Astrocyte of the hippocampus (primary cell): Measurements from ENCODE around the gene ARAF.
A peak's percentile ranks its signal among the peaks of the same experiment; 100 is the strongest.
"Not testable (repeated sequence)": the region's sequence is repeated elsewhere in the genome, so short reads cannot be mapped to it uniquely, and the experiment has no call there.

Experiments used
- DNase-seq: peaks from one replicate; pipeline ENCODE4 v3.0.0; 2011; ENCODE audit warnings: low read depth, low spot score

Gene ARAF

DNA sequence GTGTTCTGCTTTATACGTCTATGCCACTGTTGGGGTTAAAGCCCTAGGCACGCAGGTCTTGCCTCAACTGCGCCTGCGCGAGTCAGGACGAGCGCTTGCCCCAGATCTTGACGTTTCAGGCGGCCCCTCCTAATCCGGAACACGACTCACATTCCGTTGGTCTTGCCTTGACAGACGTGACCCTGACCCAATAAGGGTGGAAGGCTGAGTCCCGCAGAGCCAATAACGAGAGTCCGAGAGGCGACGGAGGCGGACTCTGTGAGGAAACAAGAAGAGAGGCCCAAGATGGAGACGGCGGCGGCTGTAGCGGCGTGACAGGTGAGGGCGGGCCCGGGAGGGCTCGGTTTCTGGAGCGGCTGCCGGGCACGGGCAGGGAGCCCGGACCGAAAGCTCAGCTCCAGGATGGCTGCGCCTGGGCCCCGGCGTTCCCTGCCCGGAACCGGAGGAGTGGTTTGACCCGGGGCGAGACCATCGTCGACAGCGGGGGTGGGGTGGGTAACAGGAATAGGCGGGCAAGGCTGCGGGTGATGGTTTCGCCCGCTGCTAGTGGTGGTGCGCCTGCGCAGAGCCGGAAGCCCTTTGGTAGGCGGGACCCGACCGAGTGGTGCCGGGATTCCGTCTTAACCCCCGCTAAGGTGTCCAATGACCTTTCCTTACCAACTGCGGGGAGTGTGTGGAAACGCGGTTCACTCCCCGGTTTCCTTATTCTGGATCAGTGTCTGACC, at the start of gene ARAF:
TSS of gene ARAF (plus strand) at position 272 of the 725 bp plus-strand sequence. CDS start 1,763 bp downstream, outside the sequence.
- DNase-seq: peak; percentile 98

GRCh38 chrX:47512383-47512782, 48.6 kb upstream of the ARAF start:
- DNase-seq: not testable (repeated sequence)

DNA sequence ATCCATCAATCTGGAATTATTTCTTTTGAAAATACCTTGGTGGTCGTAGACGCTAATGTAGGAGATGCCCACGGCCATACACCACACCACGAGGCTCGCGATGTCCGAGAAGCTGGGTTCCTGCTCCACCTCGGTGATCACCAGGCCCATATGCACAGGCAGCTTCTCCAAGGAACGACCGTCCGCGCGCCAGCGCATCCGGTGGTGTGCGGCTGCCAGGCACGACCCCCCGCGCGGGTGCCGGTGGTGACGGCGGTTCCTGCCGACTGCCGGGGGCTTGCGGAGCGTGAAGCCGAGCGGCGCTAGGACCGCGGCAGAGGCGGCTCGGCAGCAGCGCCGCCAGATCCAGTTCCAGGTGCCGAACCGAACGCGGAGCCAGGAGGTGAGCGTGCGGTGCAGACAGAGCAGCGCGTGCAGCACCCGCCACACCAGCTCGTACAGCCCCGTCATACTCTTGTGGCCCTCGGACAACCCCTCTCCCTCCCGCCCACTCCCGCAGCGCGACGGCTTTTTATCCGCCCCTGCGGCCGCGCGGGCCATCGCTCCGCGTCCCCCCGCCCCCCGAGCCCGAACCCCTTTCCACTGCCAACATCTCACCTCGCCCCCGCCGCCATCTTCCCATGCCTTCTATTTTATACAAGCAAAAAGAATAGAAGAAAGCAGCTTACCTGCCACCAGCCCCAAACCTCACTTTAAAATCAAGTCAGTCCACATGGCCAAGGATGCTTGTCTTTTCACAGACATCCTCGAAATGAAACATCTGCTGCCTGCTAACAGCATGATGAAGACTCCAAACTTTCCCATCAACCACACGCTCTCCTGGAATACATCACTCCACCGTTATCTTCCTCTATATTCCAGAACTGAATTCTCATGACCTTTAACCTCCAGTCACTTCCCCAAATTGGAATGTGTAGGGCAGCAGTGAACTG, 47.7 kb upstream of the ARAF start:
- DNase-seq: peak; percentile 19

DNA sequence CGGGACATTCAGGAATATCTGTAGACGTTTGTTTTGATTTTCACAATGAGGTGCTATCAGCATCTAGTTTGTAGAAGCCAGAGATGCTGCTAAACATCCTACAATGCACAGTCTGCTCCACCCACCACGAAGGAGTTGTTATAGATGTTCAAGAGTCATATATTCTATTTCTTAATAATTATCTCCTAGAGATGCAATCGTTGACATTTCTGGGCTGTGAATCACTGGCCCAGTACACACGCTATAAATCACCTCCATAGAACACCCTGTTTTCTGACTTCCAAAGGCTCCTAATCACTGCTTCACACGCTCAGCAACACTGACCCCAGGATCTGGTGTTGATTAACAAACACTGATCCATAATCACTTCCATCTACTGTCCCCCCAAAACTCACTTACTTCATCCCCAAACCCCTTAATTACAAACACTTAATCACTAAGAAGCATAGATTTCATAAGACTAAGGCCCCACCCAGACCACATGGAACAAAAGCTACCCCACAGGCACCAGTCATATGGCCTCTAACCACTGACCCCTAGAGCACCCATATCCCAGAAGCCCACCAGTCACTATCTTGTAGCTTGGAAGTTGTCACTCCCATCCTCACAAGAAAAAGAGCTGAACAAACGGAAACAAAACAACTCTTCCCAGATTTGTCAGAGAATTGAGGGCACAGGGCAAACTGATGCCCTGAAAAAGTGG, 46.3 kb upstream of the ARAF start:
- DNase-seq: no peak

DNA sequence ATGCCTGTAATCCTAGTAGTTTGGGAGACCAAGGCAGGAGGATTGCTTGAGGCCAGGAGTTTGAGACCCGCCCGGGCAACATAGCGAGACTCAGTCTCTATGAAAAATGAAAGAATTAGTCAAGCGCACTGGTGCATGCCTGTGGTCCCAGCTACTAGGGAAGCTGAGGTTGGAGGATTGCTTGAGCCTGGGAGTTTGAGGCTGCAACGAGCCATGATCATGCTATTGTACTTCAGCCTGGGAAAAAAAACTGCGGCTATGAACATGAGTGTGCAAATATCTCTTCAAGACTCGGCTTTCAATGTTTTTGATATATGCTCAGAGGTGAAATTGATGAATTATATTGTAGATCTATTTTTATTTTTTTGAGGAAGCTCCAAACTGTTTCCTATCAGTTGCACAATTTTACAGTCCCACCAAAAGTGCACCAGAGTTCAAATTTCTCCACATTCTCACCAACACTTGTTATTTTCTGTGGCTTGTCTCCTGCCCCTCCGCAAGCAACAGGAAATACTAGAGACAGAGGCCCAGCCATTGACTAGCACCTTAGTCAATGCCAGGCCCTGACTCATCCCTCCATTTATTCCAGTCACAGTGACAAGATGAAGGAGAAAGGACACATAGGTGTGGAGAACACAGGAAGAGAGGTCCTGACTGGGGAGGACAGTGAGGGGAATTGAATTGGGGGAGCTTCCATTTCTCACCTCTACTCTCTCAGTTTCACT, 44.9 kb upstream of the ARAF start:
- DNase-seq: peak; percentile 36

DNA sequence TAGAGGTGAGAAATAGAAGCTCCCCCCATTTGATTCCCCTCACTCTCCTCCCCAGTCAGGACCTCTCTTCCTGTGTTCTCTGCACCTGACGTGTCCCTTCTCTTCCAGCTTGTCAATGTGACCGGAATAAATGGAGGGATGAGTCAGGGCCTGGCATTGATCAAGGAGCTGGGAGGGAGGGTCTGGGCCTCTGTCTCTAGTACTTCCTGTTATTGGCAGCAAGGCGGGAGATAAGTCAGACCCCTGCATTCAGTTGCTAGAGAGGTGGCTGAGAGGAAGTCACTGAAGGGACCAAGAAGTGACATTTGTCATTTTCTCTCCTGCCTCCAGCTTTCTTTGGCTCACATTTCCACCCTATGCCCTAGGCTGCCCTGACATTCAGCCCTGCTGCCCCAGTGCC, 42.9 kb upstream of the ARAF start:
- peak; percentile 14 for DNase-seq

- peak; percentile 87 for DNase-seq
These were observed 37.7 kb upstream of the ARAF start for GRCh38 chrX:47523297-47523696.

- peak; percentile 5 for DNase-seq
These were observed 37.3 kb upstream of the ARAF start for GRCh38 chrX:47523713-47524166.

DNA sequence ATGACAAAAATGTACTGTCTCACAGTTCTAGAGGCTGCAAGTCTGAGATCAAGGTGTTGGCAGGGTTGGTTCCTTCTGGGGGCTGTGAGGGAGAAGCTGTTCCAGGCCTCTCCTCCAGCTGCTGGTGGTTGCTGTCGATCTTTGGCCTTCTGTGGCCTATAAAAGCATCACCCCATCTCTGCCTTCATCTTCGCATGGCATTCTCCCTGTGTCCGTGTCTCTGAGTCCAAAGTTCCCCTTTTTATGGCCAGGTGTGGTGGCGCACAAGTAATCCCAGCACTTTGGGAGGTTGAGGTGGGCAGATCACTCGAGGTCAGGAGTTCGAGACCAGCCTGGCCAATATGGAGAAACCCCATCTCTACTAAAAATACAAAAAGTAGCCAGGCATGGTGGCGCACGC, 31.5 kb upstream of the ARAF start:
- no peak for DNase-seq

- DNase-seq: no peak
These were observed 31.0 kb upstream of the ARAF start for GRCh38 chrX:47530049-47530448.

- no peak for DNase-seq
These were observed 21.1 kb upstream of the ARAF start for GRCh38 chrX:47539860-47540259.

DNA sequence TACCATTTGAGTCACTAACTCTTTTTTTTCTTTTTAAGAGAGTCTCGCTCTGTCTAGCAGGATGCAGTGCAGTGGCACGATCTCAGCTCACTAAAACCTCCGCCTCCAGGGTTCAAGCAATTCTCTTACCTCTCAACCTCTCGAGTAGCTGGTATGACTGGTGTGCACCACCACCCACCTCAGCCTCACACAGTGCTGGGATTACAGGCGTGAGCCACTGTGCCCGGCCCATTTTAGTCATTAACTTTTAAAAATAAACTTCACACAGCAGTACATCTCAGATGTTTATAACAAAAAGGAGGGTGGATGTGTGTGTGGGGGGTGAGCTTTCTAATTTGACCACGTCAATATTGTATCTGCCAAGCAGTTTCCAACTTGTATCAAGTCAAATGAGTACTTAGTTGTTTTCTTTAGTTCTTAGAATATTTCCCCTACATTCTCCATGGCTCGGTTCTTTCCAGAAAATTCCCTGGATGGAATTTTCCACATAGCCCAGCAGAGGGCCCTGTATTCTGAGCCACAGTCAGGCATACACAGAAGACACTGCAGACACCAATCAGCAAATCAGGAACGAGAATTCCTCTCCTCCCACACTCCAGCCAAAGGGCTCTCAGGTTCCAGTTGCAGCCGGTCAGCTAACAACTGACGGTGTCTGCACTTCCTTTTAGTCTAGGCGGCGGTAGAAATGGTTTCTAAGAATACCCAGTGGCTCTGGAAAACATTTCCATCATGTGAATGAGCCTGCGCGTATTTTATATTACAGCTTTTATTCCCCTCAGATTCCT, 20.1 kb upstream of the ARAF start:
- peak; percentile 91 for DNase-seq

DNA sequence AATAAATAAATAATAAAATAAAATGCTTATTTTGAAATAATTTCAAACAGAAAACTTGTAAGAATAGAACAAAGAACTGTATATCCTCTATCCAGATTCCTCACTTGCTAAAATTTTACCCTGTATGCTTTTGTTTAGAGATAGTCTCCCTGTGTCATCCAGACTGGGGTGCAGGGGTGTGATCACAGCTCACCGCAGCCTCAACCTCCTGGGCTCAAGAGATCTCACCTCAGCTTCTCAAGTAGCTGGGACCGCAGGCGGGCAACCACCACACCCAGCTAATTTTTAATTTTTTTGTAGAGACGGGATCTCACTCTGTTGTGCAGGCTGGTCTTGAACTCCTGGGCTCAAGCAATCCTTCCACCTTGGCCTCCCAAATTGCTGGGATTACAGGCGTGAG, 17.5 kb upstream of the ARAF start:
- DNase-seq: no peak

DNA sequence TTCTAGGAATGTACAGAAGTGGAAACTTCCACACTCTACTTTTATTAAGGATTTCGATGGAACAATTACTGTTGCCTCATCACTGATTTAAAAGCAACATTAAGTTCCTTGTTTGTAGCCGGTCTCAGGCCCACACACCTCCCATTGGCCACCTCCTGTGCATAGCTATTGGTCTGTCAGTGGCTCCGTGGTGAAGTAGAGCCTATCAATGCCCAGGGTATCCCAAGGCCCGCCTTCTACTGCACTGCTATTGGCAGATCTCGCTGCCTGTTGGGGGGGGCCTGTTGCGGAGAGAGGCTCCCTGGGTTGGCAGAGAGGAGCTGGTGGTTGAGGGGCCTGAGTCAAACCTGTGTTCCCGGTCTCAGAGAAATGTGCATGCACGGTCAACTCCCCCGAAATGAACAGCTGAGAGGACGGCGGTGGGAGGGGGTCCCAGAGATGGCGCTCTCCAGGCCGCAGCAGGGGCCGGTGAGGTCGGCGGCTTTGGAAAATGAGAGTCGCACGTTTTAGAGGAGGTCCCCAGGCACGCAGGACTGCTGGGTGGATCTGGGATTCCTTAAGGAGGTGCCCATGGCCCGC, 4.9 kb upstream of the ARAF start:
- peak; percentile 94 for DNase-seq

DNA sequence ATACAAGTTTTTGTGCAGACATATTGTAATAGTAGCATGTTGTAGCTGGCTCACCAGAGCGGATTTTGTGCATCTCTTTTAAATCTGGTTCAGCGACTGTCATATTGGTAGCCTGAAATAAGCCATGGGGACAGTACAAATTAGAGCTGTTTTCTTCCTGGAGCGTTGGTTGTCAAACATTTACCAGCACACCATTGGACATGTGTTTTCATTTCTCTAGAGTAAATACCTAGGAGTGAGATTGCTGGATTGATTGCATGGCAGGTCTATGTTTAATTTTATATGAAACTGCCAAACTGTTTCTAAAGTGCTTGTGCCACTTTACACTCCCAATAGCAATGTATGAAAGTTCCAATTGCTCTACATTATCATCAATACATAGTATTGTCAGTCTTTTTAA, 2.6 kb upstream of the ARAF start:
- DNase-seq: no peak

GRCh38 chrX:47560179-47560933, 649 bp upstream of the ARAF start:
- no peak for DNase-seq

- DNase-seq: no peak
These were observed 700 bp downstream of the ARAF start for GRCh38 chrX:47561659-47562151.

- peak; percentile 37 for DNase-seq
These were observed 1.7 kb downstream of the ARAF start for GRCh38 chrX:47562615-47563243.

GRCh38 chrX:47563801-47564315, 2.9 kb downstream of the ARAF start:
- no peak for DNase-seq
